Transverse colon (tissue), 4 donors: Measurements from ENCODE around the gene FBXO21. TPM values are rescaled to one million over a fixed set of nuclear protein-coding genes. Genes with fewer than 3 reads are reported as not detected.
"Not testable (repeated sequence)": the region's sequence is repeated elsewhere in the genome, so short reads cannot be mapped to it uniquely, and the experiment has no call there.

Source experiments
- DNase-seq: peaks from one replicate; pipeline ENCODE4 v3.0.0-alpha.2; 2019
- H3K27ac ChIP-seq, 4 donors: fragments of 200-600 bp; sonication (generic); 2 replicates each; pipeline ENCODE4 v1.5.1; 2016 to 2018; ENCODE audit warnings: inconsistent platforms in 4 of 4
- H3K27me3 ChIP-seq: fragments of 200-600 bp; sonication (generic); 2 replicates; pipeline ENCODE4 v1.5.1; 2017; ENCODE audit warnings: inconsistent platforms
- H3K36me3 ChIP-seq, 4 donors: fragments of 200-600 bp; sonication (generic); 2 replicates each; pipeline ENCODE4 v1.5.1; 2017 to 2019; ENCODE audit warnings: inconsistent platforms in 4 of 4
- H3K4me1 ChIP-seq, 4 donors: fragments of 200-600 bp; sonication (generic); 2 replicates each; pipeline ENCODE4 v1.5.1; 2017 to 2020; ENCODE audit warnings: inconsistent platforms in 4 of 4
- H3K4me3 ChIP-seq, 4 donors: fragments of 200-600 bp; sonication (generic); 1 replicate in 1 of 4; 2 replicates in 3 of 4; pipeline versions ENCODE4 v1.5.1 to v1.6.1; 2017 to 2019; ENCODE audit warnings: inconsistent platforms in 4 of 4
- H3K9me3 ChIP-seq, 2 donors: fragments of 200-600 bp; sonication (generic); 2 replicates each; pipeline ENCODE4 v1.5.1; 2017 to 2019; ENCODE audit warnings: inconsistent platforms in 2 of 2
- CTCF ChIP-seq, 5 experiments: fragments of 200-600 bp in 3 of 5; fragments of 450-650 bp in 2 of 5; sonication (generic) in 3 of 5; IDR thresholded peaks; 1 replicate in 2 of 5; 2 replicates in 3 of 5; pipeline ENCODE4 v1.5.1; 2016 to 2017; ENCODE audit warnings: antibody characterized with exemption in 5 of 5, inconsistent platforms in 3 of 5, mild to moderate bottlenecking in 2 of 5, moderate library complexity in 1 of 5
- EP300 ChIP-seq: sonication (generic); formaldehyde crosslinking; IDR thresholded peaks from one replicate; pipeline ENCODE4 v1.6.1; 2017; ENCODE audit warnings: antibody characterized with exemption, low read depth
- POLR2A ChIP-seq: fragments of 450-650 bp; IDR thresholded peaks from one replicate; pipeline ENCODE4 v1.6.1; 2016; ENCODE audit warnings: antibody characterized with exemption, mild to moderate bottlenecking, moderate library complexity
- POLR2AphosphoS5 ChIP-seq, 3 donors: sonication (generic); formaldehyde crosslinking; IDR thresholded peaks; one replicate each; pipeline ENCODE4 v1.6.1; 2016; ENCODE audit warnings: antibody characterized with exemption in 3 of 3
- WGBS, 2 donors: methylation state at CpG; one replicate each; pipeline ENCODE4 v1.1.5; 2018; ENCODE audit warnings: low coverage in 1 of 2; 5-methylcytosine and 5-hydroxymethylcytosine counted together
- in situ Hi-C, 4 donors: fragments of 200-750 bp; cut with MboI; loops; one replicate each; pipeline versions ENCODE4 v1.15.0 to v1.15.1; 2017; ENCODE audit warnings: low sequenced_read_pairs in 3 of 4, low pct_ligation_motif_present in 1 of 4, low pct_unique_long_range_greater_than_20kb in 1 of 4
- intact Hi-C: fragments of 100-400 bp; cut with DNase I; formaldehyde crosslinking; loops from one replicate; pipeline ENCODE4 v1.15.1; 2023; ENCODE audit warnings: low total_unique reads
- total RNA-seq, 4 donors: library from RNA; depleted of rRNA; stranded (reverse); fragments of >200 nt; gene quantifications; one replicate each; pipeline ENCODE4 v1.1.0, GENCODE V29; 2016

The FBXO21 gene
- total RNA-seq, 4 donors from 2014 or later: 31.6 to 56.9 (median 36.8) TPM

- 83% methylated on average over 4 to 6 of the region's 6 CpGs for WGBS, 2 donors
- in situ Hi-C loops: loop anchor here in 3 of 4 donors (10.0 to 25.0 kb wide), 3 partner anchors 362 to 612 kb away; no protein-coding TSS in a partner anchor
Observed at GRCh38 chr12:117225179-117225578, 34.9 kb upstream of the FBXO21 start.

GRCh38 chr12:117220947-117221346, 30.7 kb upstream of the FBXO21 start:
- H3K4me3 ChIP-seq, intact Hi-C loops, H3K4me1 ChIP-seq, H3K27ac ChIP-seq, H3K27me3 ChIP-seq, H3K36me3 ChIP-seq, DNase-seq, H3K9me3 ChIP-seq: not testable (repeated sequence)
- in situ Hi-C loops: loop anchor here in 2 of 4 donors (10.0 to 25.0 kb wide), 2 partner anchors 614 to 616 kb away; no protein-coding TSS in a partner anchor
- WGBS, 2 donors: 58 to 63% methylated on average over 4 to 5 of the region's 5 CpGs

More at GRCh38 chr12:117225179-117225578, 34.9 kb upstream of the FBXO21 start:
- Histone ChIP-seq H3K4me3 (no peak overlapping the region), H3K4me1 (no peaks in the 10 kb centered on the region), H3K27me3 (peaks cover 5% of the 10 kb centered on the region), H3K27ac (no peak overlapping the region), H3K9me3 (no peaks in the 10 kb centered on the region), H3K36me3 (no peaks in the 10 kb centered on the region)
- intact Hi-C loops: no loop called here
- DNase-seq: no peak
- TF ChIP-seq EP300 (no peak), POLR2AphosphoS5 (IDR thresholded peaks at IDR 0.05) (no peak), CTCF (IDR thresholded peaks at IDR 0.05) (no peak), POLR2A (no peak)

- no peaks in the 10 kb centered on the region for H3K4me1 ChIP-seq
- H3K36me3 ChIP-seq: no peaks in the 10 kb centered on the region
- TF ChIP-seq POLR2AphosphoS5 (IDR thresholded peaks at IDR 0.05): no peak
- no peak for TF ChIP-seq EP300
- no peak for TF ChIP-seq POLR2A
- TF ChIP-seq CTCF (IDR thresholded peaks at IDR 0.05): no peak
- WGBS, 2 donors: 63% methylated on average over 7 of the region's 7 CpGs; no CpG with 5 or more reads in 1 of the 2 donors
- H3K27ac ChIP-seq: no peak overlapping the region
- H3K4me3 ChIP-seq: no peak overlapping the region
- H3K27me3 ChIP-seq: peaks cover 9% of the 10 kb centered on the region
- intact Hi-C loops: no loop called here
- no peaks in the 10 kb centered on the region for H3K9me3 ChIP-seq
- in situ Hi-C loops: loop anchor here in 2 of 4 donors (10.0 to 25.0 kb wide), 2 partner anchors 617 to 619 kb away; no protein-coding TSS in a partner anchor
- DNase-seq: no peak
Observed at GRCh38 chr12:117218149-117218548, 27.9 kb upstream of the FBXO21 start.

- 64 to 73% methylated on average over 3 to 5 of the region's 5 CpGs for WGBS, 2 donors
- no peak for TF ChIP-seq CTCF (IDR thresholded peaks at IDR 0.05)
- no peak for TF ChIP-seq POLR2A
- no peak for TF ChIP-seq EP300
- no peak for TF ChIP-seq POLR2AphosphoS5 (IDR thresholded peaks at IDR 0.05)
- no peaks in the 10 kb centered on the region for H3K9me3 ChIP-seq
- peaks cover 9% of the 10 kb centered on the region for H3K27me3 ChIP-seq
- H3K4me3 ChIP-seq: no peak overlapping the region
- H3K4me1 ChIP-seq: no peaks in the 10 kb centered on the region
- intact Hi-C loops: no loop called here
- DNase-seq: no peak
- no peak overlapping the region for H3K27ac ChIP-seq
- in situ Hi-C loops: loop anchor here in 2 of 4 donors (10.0 to 25.0 kb wide), 2 partner anchors 618 to 621 kb away; no protein-coding TSS in a partner anchor
- H3K36me3 ChIP-seq: no peaks in the 10 kb centered on the region
Observed at GRCh38 chr12:117216686-117217085, 26.4 kb upstream of the FBXO21 start.

- in situ Hi-C loops (loop anchor here in 2 of 4 donors (10.0 to 25.0 kb wide), 2 partner anchors 620 to 623 kb away; no protein-coding TSS in a partner anchor), intact Hi-C loops (no loop called here)
- Histone ChIP-seq H3K27ac (no peak overlapping the region), H3K36me3 (no peaks in the 10 kb centered on the region), H3K27me3 (no peaks in the 10 kb centered on the region), H3K4me3 (no peak overlapping the region), H3K4me1 (no peaks in the 10 kb centered on the region), H3K9me3 (no peaks in the 10 kb centered on the region)
- DNase-seq: no peak
- 64 to 71% methylated on average over 3 to 10 of the region's 10 CpGs for WGBS, 2 donors
- no peak for TF ChIP-seq EP300
- no peak for TF ChIP-seq POLR2A
- no peak for TF ChIP-seq CTCF (IDR thresholded peaks at IDR 0.05)
- no peak for TF ChIP-seq POLR2AphosphoS5 (IDR thresholded peaks at IDR 0.05)
Observed at GRCh38 chr12:117214797-117215196, 24.5 kb upstream of the FBXO21 start.
